GM10266 (cell line): Measurements from ENCODE around the gene TRPM5.

Source experiments
- DNase-seq: peaks from one replicate; pipeline ENCODE4 v3.0.0; 2012; ENCODE audit errors: extremely low spot score
- TF ChIP-seq, protein P1 (sequence below): IDR thresholded peaks from 2 replicates; pipeline ENCODE4 v1.5.1; 2012; ENCODE audit warnings: mild to moderate bottlenecking, low read depth; ENCODE audit not compliant: control insufficient read depth, insufficient read depth; ENCODE audit errors: missing control alignments

The TRPM5 gene

GRCh38 chr11:2473361-2474058 lies 29.2 kb upstream of the TRPM5 start:
- no peak for DNase-seq
- TF ChIP-seq, protein P1, sequence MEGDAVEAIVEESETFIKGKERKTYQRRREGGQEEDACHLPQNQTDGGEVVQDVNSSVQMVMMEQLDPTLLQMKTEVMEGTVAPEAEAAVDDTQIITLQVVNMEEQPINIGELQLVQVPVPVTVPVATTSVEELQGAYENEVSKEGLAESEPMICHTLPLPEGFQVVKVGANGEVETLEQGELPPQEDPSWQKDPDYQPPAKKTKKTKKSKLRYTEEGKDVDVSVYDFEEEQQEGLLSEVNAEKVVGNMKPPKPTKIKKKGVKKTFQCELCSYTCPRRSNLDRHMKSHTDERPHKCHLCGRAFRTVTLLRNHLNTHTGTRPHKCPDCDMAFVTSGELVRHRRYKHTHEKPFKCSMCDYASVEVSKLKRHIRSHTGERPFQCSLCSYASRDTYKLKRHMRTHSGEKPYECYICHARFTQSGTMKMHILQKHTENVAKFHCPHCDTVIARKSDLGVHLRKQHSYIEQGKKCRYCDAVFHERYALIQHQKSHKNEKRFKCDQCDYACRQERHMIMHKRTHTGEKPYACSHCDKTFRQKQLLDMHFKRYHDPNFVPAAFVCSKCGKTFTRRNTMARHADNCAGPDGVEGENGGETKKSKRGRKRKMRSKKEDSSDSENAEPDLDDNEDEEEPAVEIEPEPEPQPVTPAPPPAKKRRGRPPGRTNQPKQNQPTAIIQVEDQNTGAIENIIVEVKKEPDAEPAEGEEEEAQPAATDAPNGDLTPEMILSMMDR: no peak

DNA sequence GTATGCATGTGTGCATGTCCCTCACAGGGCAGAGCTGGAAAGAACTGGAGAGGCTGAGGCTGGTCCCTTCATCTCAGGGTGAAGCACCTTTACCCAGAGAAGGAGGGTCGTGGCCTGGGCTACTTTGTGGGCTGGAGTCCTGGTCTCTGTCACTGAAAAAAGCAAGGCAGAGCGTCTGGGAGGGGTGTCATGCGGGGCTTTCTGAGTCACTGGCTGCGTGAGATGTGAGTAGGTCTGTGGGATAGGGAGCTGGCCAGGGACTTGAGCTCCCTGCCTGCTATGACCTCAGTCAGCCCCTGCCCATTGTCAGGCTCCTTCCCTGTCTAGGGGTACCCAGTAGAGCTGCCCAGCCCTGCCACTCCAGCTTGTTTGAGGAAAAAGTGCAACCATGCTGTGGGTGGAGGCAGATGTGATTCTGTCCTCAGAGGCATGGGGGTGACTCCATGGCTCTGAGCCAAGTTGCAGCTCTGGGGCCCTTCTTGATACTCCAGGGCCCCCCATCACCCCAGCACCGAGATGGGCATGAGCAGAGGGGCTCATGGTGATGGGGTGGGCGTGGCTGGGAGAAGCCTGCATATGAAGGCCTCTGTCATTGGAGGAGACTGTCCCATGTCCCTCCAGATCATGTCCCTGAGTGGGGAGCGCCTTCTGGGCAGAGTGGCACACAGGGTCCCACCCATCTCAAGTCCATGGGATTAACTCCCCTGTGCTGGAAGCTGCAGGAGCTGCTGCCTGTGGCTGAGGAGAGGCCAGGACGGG lies 28.3 kb upstream of the TRPM5 start:
- TF ChIP-seq, protein P1: no peak

GRCh38 chr11:2471804-2472096 lies 27.4 kb upstream of the TRPM5 start:
- no peak for DNase-seq
- TF ChIP-seq, protein P1: no peak

More for the DNA sequence above, 28.3 kb upstream of the TRPM5 start:
- DNase-seq: no peak

DNA sequence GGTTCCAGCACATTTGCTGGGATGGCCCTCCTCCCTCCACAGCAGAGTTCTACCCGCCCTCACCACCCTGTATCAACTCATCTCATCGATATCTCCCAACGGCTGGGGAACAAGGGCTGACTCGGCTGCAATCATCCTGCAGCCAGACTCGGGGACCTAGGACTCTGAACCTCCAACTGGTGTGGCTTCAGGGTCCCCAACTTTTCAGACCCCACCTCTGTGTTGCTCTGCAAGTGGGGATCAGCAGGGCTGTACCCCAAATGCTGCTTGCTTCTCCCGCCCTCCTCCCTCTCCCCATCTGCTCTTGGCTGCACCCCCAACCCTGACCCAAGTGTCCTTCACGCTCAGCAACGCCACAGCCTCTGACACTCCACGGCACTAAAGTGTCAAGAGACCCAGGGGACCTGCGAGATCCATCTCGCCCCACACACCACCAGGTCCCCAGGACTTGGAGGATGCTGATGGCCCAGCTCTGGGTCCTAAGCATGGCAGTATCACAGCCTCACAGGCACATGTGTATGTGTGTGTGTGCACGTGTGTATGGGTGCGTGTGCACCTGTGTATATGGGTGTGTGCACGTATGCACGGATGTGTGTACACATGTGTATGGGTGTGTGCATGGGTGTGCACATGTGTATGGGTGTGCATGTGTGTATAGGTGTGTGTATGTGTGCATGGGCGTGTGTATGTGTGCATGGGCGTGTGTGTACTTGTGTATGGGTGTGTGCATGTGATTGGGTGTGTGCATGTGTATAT lies 26.9 kb upstream of the TRPM5 start:
- DNase-seq: no peak
- TF ChIP-seq, protein P1: no peak

GRCh38 chr11:2470495-2470894 lies 26.2 kb upstream of the TRPM5 start:
- TF ChIP-seq, protein P1: no peak
- DNase-seq: no peak

DNA sequence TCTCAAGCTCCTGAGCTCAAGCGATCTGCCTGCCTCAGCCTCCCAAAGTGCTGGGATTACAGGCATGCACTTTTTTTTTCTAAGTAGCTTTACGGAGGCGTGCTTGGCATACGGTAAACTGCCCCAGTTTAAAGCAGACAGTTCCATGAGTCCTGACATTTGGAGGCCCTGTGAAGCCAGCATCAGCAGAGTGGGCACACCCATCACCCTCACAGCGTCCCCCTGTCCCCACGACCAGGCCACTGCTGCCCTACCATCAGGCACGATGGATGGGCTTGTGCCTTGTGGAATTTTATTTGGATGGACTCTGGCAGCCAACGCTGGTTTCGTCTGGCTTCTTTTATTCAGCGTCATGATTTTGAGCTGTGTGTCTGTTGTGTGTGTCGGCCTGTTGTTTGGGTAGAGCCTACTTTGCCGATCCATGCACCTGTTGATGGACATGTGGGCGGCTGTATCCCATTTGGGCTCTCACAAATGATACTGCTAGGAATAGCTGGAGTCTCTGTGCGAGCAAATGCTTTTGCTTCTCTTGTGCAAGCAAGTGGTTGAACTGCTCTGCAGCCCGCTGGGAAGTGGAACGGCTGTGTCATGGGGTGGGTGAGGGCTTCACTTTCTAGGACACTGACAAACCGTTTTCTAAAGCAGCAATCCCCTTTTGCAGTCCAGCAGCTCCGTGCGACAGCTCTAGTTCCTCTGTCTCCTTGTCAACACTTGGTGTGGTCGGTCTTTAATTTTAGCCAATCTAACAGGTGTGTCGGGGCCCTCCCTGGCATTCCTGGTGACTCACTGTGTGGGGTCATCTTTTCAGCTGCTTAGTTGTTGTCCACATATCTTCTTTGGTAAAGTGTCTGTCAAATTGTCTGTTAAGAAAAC lies 24.3 kb upstream of the TRPM5 start:
- TF ChIP-seq, protein P1: no peak
- no peak for DNase-seq
